ENCODE results near the gene DAB1. TPM values are rescaled to one million over a fixed set of nuclear protein-coding genes. Genes with fewer than 3 reads are reported as not detected.

The DAB1 gene
- total RNA-seq, 1 donor from 2014 or later, result 0.20 TPM

DNA sequence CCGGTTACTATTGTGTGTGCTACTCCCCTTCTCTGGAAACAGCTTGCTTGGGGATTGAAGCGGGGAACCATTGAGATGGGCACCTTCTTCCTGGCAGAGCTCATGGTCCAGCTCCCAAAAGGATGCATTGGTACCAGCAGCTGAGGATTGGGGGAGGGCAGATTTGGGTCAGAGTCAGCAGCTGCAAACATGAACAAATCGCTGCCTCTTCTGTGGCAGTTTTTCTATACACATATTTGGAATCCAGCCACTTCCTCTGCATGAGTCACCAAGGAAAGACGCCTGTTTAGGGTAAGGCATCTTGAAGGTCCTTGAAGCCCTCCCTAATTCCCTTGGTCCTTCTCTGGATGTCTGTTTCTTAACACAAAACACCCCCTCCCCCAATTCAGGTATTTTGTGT, 104.7 kb downstream of the DAB1 start:
- DNase-seq (ENCODE audit: low read depth), result no peak

DNA sequence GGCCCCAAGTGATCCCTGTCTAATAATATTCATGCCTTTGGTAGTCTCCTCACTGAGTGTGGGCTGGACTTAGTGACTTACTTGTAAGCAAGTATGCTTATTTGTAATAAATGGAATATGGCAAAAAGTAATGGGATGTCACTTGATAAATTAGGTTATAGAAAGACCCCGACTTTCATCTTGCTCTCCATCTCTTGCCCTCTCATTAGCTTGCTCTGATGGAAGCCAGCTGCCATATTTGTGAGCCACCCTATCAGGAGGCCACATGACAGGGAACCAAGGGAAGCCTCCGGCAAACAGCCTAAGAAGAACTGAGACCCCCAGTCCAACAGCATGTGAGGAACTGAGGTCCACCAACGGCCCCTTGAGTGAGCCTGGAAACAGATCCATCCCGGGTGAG, 107.0 kb downstream of the DAB1 start:
- no peak for DNase-seq (ENCODE audit: low read depth)

- DNase-seq (ENCODE audit: low read depth), result no peak
Measured at GRCh38 chr1:57316291-57316690, 107.6 kb downstream of the DAB1 start.

GRCh38 chr1:57312869-57313268, 111.0 kb downstream of the DAB1 start:
- DNase-seq (ENCODE audit: low read depth), result no peak

DNA sequence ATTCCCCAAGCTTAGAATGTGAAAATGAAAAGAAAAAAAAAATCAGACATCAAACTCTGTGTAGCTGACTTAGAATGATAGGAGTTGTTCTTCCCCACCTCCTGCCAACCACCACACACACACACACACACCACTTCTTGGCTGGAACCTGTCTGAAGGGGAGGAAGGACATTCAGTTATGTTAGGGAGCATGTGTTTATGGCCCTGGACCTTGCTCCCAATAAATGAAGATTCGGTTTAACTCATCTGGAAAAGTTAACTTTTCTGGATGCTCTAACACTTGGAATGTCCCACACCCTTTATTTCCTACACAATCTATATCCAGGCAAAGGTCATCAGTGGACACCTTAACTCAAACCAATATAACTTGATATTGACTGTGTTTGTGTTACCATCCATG, 112.4 kb downstream of the DAB1 start:
- DNase-seq (ENCODE audit: low read depth), result no peak

GRCh38 chr1:57311006-57311405, 112.9 kb downstream of the DAB1 start:
- no peak for DNase-seq (ENCODE audit: low read depth)

DNA sequence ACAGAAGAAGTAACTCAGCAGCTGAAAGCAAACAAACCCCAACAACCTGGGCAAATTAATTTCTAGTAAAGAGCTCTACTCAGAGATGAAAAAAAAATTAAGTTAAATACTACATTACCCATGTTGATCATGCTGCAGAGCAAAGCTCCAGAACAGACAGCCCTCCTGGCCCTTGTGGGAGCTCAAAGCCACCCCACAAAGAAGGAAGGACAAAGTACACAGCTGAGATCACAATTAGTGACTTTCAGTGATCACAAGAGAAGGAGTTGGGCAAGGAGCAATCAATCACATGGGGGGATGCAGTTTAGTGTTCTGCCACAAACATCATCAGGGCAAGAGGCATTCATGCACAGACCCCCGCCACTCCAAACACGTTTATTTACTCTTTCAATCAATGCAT, 114.2 kb downstream of the DAB1 start:
- no peak for DNase-seq (ENCODE audit: low read depth)

DNA sequence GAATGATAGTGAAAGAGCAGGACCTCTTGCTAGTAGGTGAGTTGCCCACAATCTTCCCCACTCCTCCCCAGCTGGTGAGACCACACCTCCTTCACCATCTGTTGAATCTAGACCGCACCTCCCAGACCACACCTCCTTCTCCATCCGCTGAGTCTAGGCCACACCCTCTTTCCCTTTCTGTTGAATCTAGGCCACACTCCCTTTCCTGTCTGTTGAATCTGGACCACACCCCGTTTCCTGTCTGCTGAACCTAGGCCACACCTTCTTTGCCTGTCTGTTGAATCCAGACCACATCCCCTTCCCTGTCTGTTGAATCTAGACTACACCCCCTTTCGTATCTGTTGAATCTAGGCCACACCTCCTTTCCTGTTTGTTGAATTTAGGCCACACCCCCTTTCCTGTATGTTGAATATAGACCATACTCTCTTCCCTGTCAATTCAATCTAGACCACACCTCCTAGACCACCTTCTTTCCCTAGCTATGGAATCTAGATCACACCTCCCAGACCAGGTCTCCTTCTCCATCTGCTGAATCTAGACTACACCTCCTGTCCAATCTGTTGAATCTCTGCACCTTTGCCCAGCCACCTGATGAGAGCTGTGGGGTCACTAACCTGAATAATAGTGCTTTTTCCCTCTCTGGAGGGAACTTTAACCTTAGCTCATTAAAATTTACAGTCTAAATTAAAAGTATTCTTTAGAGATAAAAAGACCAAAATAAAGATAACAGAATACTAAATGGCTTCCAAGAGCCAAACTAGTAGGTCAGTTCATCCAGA, 116.3 kb downstream of the DAB1 start:
- DNase-seq (ENCODE audit: low read depth), result no peak

DNA sequence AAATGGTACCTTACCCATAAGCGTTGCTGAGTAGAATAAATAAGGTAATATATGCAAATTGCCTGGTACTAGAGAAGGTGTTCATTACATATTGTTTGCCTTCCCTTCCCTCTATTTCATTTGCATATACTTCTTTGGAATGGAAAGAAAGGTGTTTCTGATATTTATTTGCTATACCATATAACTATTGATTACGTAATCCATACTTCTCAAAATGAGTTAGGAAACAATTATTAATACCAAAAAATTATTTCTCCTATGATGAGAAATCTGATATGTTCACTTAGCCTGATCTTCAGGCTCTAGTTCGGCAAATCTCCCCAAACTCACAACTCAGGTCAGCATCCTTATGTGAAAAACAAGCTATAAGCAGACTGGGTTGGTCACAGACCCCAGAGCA, 119.3 kb downstream of the DAB1 start:
- DNase-seq (ENCODE audit: low read depth), result no peak

DNA sequence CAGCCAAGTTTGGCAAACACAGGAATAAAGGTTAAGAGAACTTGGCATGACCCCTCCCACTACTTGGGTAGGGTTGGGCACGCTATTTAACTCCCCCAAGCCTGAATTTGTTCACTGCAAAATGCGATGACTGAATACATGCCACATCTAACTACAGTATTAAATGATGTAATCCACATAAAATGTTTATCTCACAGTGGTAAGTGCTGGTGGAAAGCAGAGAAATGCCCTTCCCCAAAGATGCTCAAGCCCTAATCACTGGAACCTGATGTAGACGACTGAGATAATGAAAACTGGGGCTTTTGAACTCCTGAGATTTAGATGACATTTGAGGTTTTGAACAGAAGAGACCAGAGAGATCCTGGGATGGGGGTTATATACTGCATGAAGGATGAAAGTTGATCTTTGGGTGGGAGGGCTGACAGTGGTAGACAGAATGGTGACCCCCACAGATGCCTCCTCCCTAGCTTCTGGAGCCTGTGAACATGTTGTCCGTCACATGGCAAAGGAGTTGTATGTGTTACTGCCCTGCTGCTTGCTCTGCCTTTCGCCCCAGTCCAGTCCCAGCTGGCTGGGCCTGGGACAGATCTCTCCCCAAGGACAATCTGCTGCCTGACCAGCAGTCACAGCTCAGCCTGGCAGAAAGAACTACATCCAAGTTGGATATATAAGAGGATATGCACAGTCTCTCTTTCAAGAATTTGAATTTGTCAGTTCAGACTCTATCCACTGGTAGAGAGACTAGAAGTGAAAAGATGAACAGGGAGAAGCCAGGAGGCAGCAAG, 120.9 kb downstream of the DAB1 start:
- DNase-seq (ENCODE audit: low read depth), result no peak

- DNase-seq (ENCODE audit: low read depth), result no peak
Measured at GRCh38 chr1:57300186-57300585, 123.7 kb downstream of the DAB1 start.

DNA sequence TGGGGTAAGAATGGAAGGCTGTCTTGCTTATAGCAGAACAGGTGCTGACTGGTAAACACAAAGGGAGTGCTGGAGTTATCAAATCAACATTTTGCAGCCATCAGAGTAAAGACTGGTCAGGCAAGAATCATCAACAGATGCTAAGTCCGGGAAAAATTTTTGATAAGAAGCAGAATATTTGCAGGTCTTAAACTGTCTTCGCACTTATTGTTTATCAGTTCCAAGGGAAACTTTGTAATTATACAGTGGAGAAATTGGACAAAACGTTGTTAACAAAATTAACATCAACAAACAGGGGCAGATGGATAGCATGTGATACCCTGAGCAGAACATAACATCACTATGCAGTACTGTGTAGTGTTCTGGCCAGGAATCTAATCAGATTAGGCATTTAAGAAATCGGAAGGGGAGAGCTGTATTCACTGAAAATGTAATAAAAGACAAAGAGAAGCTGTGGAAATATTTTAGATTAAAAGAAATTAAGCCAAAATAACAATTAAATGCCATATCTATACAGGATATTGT, 127.1 kb downstream of the DAB1 start:
- DNase-seq (ENCODE audit: low read depth), result no peak

DNA sequence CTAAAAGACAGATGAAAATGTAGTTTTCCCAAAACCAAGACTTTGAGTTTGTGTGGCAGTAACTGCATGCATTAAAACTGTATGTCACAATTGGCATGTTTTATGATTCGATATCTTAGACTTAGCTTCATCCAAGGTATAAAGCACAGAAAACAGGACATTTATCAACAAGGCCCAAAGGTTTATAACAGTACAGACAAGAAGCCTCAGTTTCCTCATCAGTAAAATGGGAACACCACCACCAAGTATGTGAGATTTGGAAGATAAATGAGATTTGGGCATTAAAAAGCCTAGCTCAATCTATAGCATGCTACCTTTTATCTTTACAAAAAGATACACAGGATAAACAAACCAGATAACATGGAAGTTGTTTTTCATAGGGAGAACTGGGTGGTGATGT, 128.5 kb downstream of the DAB1 start:
- DNase-seq (ENCODE audit: low read depth), result no peak

- no peak for DNase-seq (ENCODE audit: low read depth)
Measured at GRCh38 chr1:57294177-57294576, 129.7 kb downstream of the DAB1 start.

DNA sequence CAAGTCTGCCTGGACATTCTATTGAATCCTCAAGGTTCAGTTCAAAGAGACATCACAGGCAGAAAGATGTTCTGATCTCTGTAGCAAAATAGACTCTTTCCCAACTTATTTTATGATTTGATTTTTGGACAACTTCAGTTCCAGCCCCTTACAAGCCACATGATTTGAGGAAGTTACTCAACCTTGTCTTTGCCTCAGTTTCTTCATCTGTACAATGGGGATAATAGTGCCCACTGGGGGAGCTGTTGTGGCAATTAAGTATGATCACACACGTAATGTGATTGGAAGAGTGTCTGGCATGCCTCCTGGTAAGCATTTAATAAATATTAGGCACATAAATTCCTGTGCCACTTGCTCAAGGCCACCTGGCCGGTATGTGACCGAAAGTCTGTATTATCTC, 130.6 kb downstream of the DAB1 start:
- DNase-seq (ENCODE audit: low read depth), result no peak

DNA sequence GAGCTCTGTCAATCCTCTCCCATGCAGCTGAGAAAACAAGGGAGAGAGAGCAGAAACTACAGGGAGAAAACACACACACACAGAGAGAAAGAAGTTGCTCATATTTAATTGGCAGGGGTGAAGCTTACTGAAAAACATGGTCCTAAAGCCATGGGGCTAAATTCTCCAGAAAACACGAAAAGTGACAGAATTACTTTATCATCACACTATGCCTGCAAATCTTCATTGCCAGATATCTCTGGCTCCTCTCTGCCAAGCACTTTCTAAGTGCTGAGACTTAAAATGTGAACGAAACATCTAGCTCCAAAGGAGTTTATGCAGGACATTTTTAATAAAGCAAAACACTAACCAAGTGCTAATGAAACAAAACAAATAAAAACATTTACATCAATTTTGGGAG, 134.1 kb downstream of the DAB1 start:
- no peak for DNase-seq (ENCODE audit: low read depth)

- DNase-seq (ENCODE audit: low read depth), result no peak
Measured at GRCh38 chr1:57285992-57286391, 137.9 kb downstream of the DAB1 start.

DNA sequence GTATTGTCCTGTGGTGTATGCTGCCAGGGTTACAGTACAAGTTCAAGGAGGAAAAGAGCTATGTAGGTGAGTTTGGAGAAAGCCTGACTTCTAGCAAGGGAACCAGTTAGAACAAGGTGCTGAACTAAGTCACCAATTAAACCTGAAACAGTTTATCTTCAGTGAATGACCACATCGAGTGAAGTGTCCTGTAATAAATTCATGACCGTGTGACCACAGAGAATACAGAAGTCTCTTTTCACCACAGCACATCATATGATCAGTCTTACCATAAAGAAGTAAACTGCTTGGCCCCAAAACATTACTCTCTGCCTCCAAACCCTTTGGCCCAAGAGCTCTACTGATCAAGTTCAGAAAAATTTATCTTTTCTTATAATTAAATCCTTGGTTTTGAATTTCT, 141.4 kb downstream of the DAB1 start:
- peak; percentile 22 for DNase-seq (ENCODE audit: low read depth)

GRCh38 chr1:57281324-57281723, 142.5 kb downstream of the DAB1 start:
- DNase-seq (ENCODE audit: low read depth), result no peak

- DNase-seq (ENCODE audit: low read depth), result peak; percentile 79
Measured at GRCh38 chr1:57279909-57280666, 143.8 kb downstream of the DAB1 start.

DNA sequence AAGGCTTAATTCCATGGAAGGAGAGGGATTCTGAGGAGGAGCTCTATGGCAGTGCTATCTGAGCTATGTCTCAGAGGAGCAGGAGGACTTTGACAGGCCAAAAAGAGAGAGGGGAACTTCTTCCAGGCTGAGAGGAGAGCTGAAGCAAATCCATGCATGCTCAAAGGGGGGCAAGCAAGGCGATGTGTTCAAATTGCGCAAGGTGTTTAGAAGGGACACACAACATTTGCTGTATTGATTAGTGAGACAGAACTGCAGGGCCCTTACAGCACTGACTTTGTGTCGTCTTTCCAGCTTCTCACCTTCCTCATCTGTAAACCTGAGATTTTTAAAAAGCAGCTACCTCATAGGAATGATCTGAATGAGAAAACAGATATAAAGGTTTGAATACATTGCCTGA, 145.3 kb downstream of the DAB1 start:
- no peak for DNase-seq (ENCODE audit: low read depth)

GRCh38 chr1:57277681-57278080, 146.2 kb downstream of the DAB1 start:
- no peak for DNase-seq (ENCODE audit: low read depth)
